ENCODE results near the gene LRIG2. TPM values are rescaled to one million over a fixed set of nuclear protein-coding genes. Genes with fewer than 3 reads are reported as not detected.

Gene LRIG2
- total RNA-seq, 1 experiment from 2014 or later: 11.8 TPM

DNA sequence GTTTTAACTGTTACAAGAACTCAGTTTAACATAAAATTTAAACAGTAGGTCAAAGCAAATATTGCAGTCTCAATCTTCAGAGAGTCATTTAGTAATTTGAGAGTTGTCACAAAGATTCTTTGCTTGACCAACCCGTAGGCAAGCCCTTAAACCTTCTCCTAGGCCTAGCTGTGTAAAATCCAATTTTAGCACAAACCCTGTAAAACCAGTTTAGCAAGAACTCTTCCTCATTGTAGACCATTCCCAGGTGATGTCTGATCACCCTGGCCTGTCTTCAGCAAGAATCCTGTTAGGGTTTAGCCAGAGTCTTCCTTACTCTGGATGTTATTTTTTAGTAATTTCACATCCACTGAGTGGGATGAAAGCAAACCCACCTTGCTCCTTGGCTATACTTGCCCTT lies 30.1 kb downstream of the LRIG2 start:
- no TSS peak for BruUV-seq (replicated peaks)
- CTCF ChIA-PET: interaction anchor here (0.7 to 4.4 kb wide), 2 partner anchors 30 to 805 kb away, joined by 4 to 19 read pairs; partner anchors contain the start of gene LRIG2
- peaks cover 96% of the 10 kb centered on the region for H3K36me3 Mint-ChIP-seq (ENCODE audit: insufficient read depth, unreplicated experiment)

DNA sequence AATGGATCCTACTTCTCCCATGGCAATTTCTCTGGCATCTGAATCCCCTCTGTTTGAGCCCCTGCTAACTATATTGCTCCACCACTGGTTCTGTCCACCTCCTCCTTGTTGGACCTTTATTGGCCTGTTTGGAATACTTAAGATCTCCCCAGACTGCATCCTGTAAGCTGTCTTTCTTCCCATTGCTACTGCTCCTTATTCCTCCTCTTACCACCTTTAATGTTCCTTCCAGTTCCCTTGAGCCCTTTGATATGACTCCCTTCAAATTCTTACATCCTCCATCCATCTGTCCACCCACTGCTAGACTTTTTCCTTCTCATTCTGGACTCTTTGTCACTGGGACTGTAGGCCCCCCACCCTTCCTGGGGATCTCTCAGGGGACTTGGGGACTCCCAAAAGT lies 31.0 kb downstream of the LRIG2 start:
- ChIA-PET CTCF (interaction anchor here (0.6 to 4.4 kb wide), 2 partner anchors 31 to 284 kb away, joined by 3 to 19 read pairs; partner anchors contain the start of gene LRIG2), POLR2A (no interaction called here)
- BruUV-seq (replicated peaks): no TSS peak
- intact Hi-C loops (cut with micrococcal nuclease): no loop called here
- no peaks in the 10 kb centered on the region for H3K27me3 Mint-ChIP-seq (ENCODE audit: insufficient read depth, unreplicated experiment)
- H3K9me3 Mint-ChIP-seq (ENCODE audit: unreplicated experiment): no peaks in the 10 kb centered on the region
- peaks cover 96% of the 10 kb centered on the region for H3K36me3 Mint-ChIP-seq (ENCODE audit: insufficient read depth, unreplicated experiment)
- H3K4me3 Mint-ChIP-seq (ENCODE audit: unreplicated experiment): no peak overlapping the region
- no peak for DNase-seq (ENCODE audit: unreplicated experiment)
- H3K27ac Mint-ChIP-seq (ENCODE audit: low read depth, unreplicated experiment): no peak overlapping the region
- no peaks in the 10 kb centered on the region for H3K4me1 Mint-ChIP-seq (ENCODE audit: insufficient read depth, unreplicated experiment)
- TF ChIP-seq, protein P1, sequence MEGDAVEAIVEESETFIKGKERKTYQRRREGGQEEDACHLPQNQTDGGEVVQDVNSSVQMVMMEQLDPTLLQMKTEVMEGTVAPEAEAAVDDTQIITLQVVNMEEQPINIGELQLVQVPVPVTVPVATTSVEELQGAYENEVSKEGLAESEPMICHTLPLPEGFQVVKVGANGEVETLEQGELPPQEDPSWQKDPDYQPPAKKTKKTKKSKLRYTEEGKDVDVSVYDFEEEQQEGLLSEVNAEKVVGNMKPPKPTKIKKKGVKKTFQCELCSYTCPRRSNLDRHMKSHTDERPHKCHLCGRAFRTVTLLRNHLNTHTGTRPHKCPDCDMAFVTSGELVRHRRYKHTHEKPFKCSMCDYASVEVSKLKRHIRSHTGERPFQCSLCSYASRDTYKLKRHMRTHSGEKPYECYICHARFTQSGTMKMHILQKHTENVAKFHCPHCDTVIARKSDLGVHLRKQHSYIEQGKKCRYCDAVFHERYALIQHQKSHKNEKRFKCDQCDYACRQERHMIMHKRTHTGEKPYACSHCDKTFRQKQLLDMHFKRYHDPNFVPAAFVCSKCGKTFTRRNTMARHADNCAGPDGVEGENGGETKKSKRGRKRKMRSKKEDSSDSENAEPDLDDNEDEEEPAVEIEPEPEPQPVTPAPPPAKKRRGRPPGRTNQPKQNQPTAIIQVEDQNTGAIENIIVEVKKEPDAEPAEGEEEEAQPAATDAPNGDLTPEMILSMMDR (IDR thresholded peaks at IDR 0.05; ENCODE audit: unreplicated experiment): no peak

More for the DNA sequence above, 30.1 kb downstream of the LRIG2 start:
- Mint-ChIP-seq H3K4me1 (ENCODE audit: insufficient read depth, unreplicated experiment) (no peaks in the 10 kb centered on the region), H3K27me3 (ENCODE audit: insufficient read depth, unreplicated experiment) (no peaks in the 10 kb centered on the region), H3K9me3 (ENCODE audit: unreplicated experiment) (no peaks in the 10 kb centered on the region), H3K27ac (ENCODE audit: low read depth, unreplicated experiment) (no peak overlapping the region), H3K4me3 (ENCODE audit: unreplicated experiment) (no peak overlapping the region)
- POLR2A ChIA-PET: interaction anchor here (0.8 kb wide), 1 partner anchor 17 kb away, joined by 4 read pairs; no protein-coding TSS in a partner anchor
- TF ChIP-seq, protein P1 (IDR thresholded peaks at IDR 0.05; ENCODE audit: unreplicated experiment): no peak
- no peak for DNase-seq (ENCODE audit: unreplicated experiment)
- intact Hi-C loops (cut with micrococcal nuclease): no loop called here

DNA sequence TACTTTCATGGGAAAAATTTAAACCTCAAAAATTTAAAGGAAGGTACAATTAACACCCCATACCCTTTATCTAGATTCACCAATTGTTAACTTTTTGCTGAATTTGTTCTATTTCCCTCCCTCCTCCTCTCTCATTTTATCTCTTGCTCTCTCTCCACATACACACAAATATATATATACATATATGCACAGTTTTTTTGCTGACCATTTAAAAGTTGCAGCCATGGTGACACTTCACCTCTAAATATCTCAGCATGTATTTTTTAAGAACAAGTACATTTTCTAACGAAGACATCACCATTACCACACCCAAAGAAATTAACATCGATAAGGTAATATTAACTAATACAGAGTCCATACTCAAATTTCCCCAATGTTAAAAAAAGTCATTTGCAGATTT lies 33.9 kb downstream of the LRIG2 start:
- no peak overlapping the region for H3K27ac Mint-ChIP-seq (ENCODE audit: low read depth, unreplicated experiment)
- peaks cover 92% of the 10 kb centered on the region for H3K36me3 Mint-ChIP-seq (ENCODE audit: insufficient read depth, unreplicated experiment)
- H3K4me3 Mint-ChIP-seq (ENCODE audit: unreplicated experiment): no peak overlapping the region
- no TSS peak for BruUV-seq (replicated peaks)
- TF ChIP-seq, protein P1 (IDR thresholded peaks at IDR 0.05; ENCODE audit: unreplicated experiment): no peak
- H3K9me3 Mint-ChIP-seq (ENCODE audit: unreplicated experiment): no peaks in the 10 kb centered on the region
- no peak for DNase-seq (ENCODE audit: unreplicated experiment)
- H3K27me3 Mint-ChIP-seq (ENCODE audit: insufficient read depth, unreplicated experiment): no peaks in the 10 kb centered on the region
- ChIA-PET CTCF (interaction anchor here (4.4 kb wide), 1 partner anchor 34 kb away, joined by 19 read pairs; the partner anchor contains the start of gene LRIG2), POLR2A (no interaction called here)
- intact Hi-C loops (cut with micrococcal nuclease): no loop called here
- no peaks in the 10 kb centered on the region for H3K4me1 Mint-ChIP-seq (ENCODE audit: insufficient read depth, unreplicated experiment)

DNA sequence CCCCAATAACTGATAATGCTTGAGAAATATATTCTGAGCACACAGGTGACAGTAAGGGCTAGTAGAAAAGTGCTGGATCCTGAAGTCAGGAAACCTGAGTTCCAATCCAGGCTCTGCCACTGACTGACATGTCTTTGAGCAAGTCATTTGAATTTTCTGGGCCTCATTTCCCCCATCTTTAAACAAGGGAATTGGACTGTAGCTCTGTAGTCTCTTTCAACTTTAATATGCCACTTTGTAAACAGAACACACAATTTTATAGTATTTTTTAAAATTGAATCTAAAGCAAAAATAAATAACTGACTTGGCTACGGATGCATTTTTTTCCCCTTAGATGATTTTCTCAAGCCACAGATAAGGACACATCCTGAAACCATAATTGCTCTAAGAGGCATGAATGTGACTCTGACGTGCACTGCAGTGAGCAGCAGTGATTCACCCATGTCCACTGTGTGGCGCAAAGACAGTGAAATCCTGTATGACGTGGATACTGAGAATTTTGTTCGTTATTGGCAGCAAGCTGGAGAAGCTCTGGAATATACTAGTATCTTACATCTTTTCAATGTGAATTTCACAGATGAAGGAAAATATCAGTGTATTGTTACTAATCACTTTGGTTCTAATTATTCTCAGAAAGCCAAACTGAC lies 37.0 kb downstream of the LRIG2 start:
- Mint-ChIP-seq H3K27ac (ENCODE audit: low read depth, unreplicated experiment) (no peak overlapping the region), H3K9me3 (ENCODE audit: unreplicated experiment) (no peaks in the 10 kb centered on the region), H3K4me1 (ENCODE audit: insufficient read depth, unreplicated experiment) (no peaks in the 10 kb centered on the region), H3K36me3 (ENCODE audit: insufficient read depth, unreplicated experiment) (peaks cover 91% of the 10 kb centered on the region), H3K27me3 (ENCODE audit: insufficient read depth, unreplicated experiment) (no peaks in the 10 kb centered on the region), H3K4me3 (ENCODE audit: unreplicated experiment) (no peak overlapping the region)
- TF ChIP-seq, protein P1 (IDR thresholded peaks at IDR 0.05; ENCODE audit: unreplicated experiment): no peak
- peak; percentile 62 for DNase-seq (ENCODE audit: unreplicated experiment)
- ChIA-PET POLR2A (interaction anchor here (1.3 to 1.5 kb wide), 2 partner anchors 20 to 37 kb away, joined by 3 read pairs; partner anchors contain the start of gene LRIG2), CTCF (no interaction called here)
- no TSS peak for BruUV-seq (replicated peaks)
- intact Hi-C loops (cut with micrococcal nuclease): no loop called here

Data from MCF 10A (cell line).